Neural cell (in vitro differentiated cells): ENCODE results near the gene ZNF574.

Experiments
- EP300 ChIP-seq: fragments of 450-650 bp; conservative IDR thresholded peaks from 2 replicates; pipeline ENCODE4 v1.6.1; 2014; ENCODE audit warnings: antibody characterized with exemption, mild to moderate bottlenecking, moderate library complexity; ENCODE audit not compliant: poor library complexity, severe bottlenecking
- EZH2 ChIP-seq: fragments of 200-600, 300-800 bp; shearing (Covaris generic), sonication (generic); IDR thresholded peaks from 2 replicates; pipeline ENCODE4 v1.6.1; 2014; ENCODE audit warnings: antibody characterized with exemption, low read length, borderline replicate concordance, mild to moderate bottlenecking; ENCODE audit not compliant: insufficient read depth, poor library complexity, severe bottlenecking
- MXI1 ChIP-seq: fragments of 450-650 bp; conservative IDR thresholded peaks from 2 replicates; pipeline ENCODE4 v1.6.1; 2014; ENCODE audit warnings: antibody characterized with exemption, mild to moderate bottlenecking; ENCODE audit not compliant: poor library complexity, severe bottlenecking
- POLR2AphosphoS5 ChIP-seq: IDR thresholded peaks from 2 replicates; pipeline ENCODE4 v1.6.1; 2012
- RAD21 ChIP-seq: fragments of 450-650 bp; conservative IDR thresholded peaks from 2 replicates; pipeline ENCODE4 v1.6.1; 2014; ENCODE audit warnings: antibody characterized with exemption, mild to moderate bottlenecking, moderate library complexity
- REST ChIP-seq: IDR thresholded peaks from 2 replicates; pipeline ENCODE4 v1.6.1; 2012; ENCODE audit warnings: borderline replicate concordance
- TAF1 ChIP-seq: IDR thresholded peaks from 2 replicates; pipeline ENCODE4 v1.6.1; 2012; ENCODE audit warnings: low read depth
- TF ChIP-seq, protein P1 (sequence below): fragments of 450-650 bp; IDR thresholded peaks from 2 replicates; pipeline ENCODE4 v1.5.1; 2014; ENCODE audit warnings: antibody characterized with exemption, mild to moderate bottlenecking, moderate library complexity; ENCODE audit not compliant: poor library complexity, severe bottlenecking

DNA sequence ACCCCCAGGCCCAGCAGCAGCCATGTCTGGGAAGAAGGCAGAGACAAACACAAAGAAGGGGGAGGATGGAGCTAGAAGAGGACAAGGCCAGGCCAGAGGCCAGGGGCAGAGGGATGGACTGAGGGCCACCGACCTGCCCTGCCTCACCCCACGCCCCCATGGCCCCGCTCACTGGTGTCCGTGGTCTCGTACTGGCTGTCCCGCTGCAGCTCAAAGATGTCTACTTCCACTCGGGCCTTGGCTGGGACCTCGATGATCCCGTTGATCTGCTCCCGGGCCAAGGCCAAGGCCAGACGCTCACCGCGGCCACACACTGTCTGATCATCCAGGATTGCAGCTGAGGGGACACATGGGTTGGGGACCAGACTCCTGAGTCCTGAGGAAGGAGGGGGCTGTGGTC is 10.9 kb upstream of the ZNF574 start:
- TF ChIP-seq POLR2AphosphoS5 (no peak), RAD21 (no peak), MXI1 (no peak), EP300 (no peak), EZH2 (no peak), REST (no peak), TAF1 (no peak)
- TF ChIP-seq, protein P1, sequence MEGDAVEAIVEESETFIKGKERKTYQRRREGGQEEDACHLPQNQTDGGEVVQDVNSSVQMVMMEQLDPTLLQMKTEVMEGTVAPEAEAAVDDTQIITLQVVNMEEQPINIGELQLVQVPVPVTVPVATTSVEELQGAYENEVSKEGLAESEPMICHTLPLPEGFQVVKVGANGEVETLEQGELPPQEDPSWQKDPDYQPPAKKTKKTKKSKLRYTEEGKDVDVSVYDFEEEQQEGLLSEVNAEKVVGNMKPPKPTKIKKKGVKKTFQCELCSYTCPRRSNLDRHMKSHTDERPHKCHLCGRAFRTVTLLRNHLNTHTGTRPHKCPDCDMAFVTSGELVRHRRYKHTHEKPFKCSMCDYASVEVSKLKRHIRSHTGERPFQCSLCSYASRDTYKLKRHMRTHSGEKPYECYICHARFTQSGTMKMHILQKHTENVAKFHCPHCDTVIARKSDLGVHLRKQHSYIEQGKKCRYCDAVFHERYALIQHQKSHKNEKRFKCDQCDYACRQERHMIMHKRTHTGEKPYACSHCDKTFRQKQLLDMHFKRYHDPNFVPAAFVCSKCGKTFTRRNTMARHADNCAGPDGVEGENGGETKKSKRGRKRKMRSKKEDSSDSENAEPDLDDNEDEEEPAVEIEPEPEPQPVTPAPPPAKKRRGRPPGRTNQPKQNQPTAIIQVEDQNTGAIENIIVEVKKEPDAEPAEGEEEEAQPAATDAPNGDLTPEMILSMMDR, result no peak
